TTC549 (cell line): ENCODE results near the gene MUC15.
"Not testable (repeated sequence)": the region's sequence is repeated elsewhere in the genome, so short reads cannot be mapped to it uniquely, and the experiment has no call there.

ENCODE experiments used
- FAIRE-seq: peaks from 2 replicates; lab custom pipeline; 2012; peaks lifted over from hg19 to GRCh38; lab: Jason Lieb, UNC

MUC15 gene, protein sequence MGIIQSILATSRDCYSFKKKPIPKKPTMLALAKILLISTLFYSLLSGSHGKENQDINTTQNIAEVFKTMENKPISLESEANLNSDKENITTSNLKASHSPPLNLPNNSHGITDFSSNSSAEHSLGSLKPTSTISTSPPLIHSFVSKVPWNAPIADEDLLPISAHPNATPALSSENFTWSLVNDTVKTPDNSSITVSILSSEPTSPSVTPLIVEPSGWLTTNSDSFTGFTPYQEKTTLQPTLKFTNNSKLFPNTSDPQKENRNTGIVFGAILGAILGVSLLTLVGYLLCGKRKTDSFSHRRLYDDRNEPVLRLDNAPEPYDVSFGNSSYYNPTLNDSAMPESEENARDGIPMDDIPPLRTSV

DNA sequence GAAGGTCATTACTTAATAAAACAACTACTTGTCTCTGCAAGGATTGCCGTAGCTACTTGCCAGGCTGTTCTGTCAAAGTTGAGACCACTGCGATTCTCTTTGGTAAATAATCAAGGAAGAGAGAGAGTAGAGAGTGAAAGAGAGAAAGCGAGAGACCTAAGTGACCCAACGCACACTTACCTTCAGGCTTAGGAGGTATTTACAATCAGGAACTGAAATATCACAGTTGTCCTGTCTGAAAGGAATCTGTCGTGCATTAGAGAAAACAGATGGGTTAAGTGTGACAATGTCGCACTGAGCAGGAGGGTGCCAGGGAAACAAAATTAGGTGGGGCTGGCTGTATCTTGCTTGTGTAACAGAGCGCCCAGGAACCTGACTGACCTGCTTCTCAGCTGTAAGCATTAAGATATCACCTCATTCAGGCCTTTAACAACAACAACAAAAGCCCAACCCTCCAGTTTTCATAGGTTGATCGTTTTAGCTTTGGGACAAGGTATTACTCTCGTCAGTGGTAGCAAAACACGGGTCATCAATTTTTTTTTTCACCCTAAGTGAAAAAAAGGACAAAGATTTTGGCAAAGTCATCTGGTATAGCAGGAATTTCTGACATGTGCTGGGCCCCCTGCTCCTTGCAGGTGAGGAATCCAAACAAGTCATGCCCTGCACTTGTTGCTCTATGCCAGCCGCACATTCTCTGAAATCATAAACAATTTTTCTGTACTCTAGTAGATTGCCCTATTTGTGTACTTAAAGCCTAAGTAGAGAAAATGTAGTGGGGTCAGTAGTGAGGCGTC, at the start of gene MUC15:
TSS of gene MUC15 (minus strand) at position 403 of the 794 bp plus-strand sequence. CDS start 5,169 bp downstream, outside the sequence.
- FAIRE-seq = no peak

DNA sequence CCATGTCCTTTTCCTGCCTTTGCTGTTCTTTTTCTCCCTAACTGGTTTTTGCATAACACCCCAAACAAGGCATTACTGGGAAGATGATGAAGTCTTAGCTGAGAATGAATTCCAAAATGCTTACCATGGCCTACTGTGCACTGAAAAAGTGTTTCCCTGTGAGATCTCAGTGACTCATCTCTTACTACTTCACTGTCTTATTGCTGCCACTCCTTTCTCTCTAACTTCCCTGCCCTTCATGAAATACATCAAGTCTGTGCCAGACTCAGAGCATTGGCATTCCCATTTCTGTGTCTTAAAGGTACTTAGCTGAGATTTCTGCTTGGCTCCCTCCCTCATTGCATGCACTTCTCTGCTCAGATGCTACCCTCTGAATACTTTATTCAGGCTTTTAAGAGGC, 49.1 kb upstream of the MUC15 start:
- no peak for FAIRE-seq

DNA sequence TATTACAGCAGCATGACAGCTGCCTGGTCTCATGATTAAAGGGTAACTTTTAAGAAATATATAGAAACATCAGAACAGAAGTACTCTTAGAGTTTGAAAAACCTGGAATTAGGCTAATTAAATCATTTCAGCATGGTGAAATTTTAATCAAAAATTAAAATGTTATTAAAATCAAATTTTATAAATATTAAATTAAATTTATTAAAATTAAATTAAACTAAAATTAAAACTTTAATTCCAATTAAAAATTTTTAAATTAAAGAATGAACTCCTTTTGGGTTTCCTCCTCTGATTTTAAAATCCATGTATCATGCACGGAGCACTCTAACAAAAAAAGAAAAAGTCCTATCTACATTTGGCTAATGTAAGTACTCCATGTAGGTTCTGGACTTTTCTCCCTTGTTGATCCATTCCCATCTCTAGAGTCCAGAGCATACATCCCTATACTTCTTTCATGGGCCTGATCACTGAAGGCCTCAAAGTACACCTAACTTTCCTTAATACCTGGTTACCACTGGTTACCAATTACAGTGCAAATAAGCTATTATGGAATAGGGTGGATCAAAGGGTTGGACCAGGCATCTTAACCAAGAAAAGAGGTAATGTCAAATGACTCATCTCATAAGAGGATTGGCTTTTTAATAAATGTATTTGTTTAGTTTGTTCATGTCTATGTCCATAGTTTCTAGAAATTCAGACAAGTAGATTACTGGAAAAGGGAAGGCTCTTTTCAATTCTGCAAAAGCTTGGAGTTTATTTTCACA, 48.4 kb upstream of the MUC15 start:
- peak; percentile 20 for FAIRE-seq

DNA sequence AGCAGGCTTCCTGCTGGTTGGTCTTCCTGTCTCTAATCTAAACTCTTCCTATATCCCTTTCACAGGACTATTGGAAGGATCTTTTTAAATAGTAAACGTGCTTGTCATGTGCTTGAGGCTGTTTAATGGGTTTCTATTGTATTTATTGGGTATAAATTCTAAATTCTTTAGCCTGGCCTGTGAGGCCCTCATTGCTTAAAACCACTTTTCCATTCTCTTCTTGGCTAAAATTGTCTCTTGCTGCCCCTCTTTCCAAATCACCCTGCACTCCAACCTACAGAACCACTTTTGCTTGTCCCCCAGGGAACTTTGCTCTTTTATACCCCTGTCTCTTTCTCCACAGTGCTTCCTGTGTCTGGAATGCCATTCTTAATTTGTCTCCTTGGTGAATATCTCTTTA, 46.4 kb upstream of the MUC15 start:
- no peak for FAIRE-seq

DNA sequence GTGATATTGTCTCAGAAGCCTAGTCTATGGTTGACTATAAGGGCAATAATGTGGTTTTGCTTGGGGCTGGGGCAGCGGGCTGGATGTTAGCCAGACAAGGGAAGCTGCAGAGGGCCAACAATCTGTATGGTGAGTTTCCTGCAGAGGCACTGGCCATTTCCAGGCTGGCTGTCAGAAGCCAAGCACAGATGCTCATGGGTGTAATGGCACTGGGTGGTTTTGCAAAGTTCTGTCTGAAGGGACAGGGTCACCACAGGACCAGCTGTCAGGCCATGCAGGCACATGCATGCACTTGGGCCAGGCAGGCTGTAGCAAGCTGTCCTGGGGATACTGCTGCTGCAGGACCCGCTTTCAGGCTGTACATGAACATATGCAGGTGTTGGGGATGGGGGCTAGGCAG, 41.7 kb upstream of the MUC15 start:
- no peak for FAIRE-seq

DNA sequence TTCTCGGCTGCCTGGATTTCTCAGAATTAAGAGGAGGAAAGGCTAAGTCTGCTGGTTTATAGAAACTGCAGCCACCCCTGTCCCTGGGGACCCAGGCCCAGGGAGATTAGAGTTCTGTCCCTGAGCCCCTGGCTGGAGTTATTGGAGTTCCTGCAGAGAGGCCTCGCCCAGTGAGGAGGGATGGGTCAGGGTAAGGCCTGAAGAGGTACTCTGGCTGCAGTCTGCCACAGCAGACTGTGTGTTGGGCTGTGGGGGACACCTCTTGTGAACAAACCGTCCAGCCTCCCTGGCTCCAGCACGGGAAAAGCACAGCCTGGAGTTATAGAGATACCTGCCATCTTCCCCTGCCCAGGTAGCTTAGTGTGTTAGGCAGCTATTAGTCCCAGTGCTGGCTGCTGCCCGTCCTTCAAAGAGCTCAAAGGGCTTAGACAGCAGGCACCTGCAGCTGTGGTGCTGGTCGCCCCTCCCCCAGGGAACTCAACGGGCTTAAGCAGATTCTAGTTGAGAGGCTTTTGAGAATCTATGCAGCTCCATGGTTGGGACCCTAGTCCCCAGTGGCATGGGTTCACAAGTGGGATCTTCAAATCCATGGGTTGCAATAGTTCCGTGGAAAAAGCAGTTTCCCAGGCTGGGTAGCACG, 36.6 kb upstream of the MUC15 start:
- no peak for FAIRE-seq

DNA sequence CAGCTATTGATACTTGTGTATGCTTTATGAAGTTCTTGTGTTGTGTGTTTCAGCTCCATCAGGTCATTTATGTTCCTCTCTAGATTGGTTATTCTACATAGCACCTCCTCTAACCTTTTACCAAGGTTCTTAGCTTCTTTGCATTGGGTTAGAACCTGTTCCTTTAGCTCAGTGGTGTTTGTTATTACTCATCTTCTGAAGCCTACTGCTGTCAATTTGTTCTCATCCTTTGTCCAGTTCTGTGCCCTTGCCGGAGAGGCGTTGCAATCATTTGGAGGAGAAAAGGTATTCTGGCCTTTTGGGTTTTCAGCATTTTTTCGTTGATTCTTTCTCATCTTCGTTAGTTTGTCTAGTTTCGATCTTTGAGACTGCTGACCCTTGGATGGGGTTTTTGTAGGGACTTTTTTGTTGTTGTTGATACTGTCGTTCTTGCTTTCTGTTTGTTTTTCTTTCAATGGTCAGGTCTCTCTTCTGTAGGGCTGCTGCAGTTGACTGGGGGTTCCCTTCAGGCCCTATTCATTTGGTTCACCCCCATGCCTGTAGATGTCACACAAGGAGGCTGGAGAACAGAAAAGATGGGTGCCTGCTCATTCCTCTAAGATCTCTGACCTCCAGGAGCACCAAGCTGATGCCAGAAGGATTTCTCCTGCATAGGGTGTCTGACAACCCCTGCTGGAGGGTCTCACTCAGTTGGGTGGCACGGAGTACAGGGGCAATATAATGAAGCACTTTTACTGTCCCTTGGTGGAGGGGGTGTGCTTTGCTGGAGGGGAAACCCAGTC, 35.9 kb upstream of the MUC15 start:
- FAIRE-seq = no peak

DNA sequence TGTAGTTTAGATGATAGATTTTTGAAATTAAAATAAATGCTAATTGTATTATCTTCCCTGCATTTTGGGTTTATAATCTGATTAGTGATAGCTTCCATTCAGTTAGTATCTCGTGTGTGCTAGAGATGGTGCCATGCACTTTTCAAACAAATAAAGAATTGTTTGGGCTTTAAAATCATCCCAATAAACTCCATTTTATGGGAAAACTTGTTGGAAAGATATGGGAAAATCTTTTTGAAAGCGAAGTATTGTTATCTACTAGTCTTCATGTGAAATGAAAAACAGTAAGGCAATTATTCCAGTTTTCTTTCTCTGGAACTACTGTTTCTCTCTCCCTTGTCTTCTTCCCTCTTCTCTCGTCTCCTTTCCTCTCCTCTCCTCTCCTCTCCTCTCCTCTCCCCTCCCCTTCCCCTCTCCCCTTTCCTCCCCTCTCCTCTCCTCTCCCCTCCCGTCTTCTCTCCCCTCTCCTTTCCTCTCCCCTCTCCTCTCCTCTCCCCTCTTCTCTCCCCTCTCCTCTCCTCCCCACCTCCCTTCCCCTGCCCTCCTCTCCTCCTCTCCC, 27.9 kb upstream of the MUC15 start:
- no peak for FAIRE-seq

DNA sequence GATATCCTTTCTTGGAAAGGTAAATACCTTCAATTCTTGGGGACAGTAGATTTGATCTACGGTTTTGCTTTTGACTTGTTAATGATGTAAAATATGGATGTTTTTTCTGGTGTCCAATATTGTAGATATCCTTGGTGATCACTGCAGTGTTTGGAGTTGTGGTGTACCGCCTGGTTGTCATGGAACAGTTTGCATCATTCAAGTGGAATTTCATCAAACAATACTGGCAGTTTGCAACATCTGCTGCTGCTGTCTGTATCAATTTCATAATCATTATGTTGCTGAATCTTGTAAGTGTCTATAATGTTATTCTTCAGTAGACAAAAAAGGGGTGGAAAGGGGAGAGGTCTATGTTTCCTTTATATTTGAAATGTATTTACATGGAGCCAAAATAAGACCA, 27.4 kb upstream of the MUC15 start:
- no peak for FAIRE-seq

DNA sequence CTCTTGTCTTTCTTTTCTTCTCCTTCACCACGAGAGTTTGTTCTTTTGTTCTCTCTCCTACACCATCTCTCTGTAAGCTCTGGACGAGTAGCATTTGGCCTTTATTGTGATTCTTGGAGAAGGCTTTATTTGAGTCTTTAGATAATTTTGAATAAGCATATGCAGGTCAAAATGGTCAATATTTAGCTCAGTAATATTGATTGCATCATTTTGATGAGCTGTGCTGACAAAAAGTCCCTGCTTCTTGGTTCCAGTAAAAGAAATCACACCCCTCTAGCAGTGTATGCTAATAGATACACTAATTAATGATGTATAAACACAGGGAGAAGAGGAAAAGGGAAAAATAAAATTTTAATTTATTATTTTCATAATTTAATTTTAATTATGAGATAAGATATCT, 25.8 kb upstream of the MUC15 start:
- no peak for FAIRE-seq

DNA sequence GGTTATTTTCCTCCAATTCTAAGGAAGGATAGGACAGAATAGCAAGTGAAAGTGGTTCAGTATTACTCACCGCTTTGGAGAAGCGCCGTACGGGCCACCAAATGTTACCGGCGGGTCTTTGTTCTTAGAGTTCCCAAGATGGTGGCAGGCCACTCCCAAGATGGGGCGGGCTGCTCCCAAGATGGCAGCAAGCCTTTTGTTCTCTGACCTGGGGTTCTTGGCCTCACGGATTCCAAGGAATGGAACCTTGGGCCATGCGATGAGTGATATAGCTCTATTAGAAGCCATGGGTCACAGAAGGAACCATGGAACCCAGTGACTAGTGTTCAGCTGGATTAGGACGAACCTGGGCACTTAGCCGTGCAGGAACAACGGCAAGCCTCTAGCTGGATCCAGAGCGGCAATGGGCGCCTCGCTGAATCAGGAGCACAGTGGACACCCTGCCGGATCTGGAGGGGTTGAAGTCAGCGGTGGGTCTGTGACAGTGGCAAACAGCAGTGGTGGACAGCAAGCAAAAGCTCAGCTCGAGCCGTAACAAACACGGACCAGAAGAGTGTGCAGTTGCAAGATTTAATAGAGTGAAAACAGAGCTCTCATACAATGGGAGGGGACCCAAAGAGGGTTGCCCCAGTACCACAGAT, 25.1 kb upstream of the MUC15 start:
- FAIRE-seq = not testable (repeated sequence)

DNA sequence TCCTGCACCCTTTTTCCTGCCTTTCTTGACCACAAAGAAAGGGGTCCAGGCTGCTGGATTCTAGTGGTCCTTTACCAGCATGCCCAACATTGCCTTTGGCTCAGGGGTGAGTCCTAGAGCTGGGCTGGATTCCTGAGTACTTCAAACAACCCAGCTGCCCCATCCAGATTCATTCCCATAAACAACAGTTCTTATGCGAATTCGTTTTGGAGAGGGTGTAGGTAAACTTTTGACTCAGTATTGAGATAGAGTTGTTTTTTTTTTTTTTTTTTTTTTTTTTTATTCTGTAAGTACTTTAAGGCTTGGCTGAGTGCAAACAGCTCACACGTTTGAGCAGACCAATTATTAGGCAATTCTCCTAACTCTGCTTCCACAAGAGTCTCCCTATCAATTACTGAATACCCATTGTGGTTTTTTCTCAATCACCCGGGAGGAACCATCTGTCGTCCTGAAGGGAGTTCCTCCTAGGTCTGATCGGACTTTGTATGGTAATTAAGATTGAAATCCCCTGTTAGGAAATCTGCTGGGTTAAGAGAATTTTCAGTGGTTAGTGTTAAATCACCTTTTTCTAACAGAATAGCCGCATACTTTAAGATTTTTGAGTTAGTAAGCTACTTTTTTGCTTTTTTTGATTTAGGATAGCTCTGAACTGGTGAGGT, 23.3 kb upstream of the MUC15 start:
- FAIRE-seq = not testable (repeated sequence)

DNA sequence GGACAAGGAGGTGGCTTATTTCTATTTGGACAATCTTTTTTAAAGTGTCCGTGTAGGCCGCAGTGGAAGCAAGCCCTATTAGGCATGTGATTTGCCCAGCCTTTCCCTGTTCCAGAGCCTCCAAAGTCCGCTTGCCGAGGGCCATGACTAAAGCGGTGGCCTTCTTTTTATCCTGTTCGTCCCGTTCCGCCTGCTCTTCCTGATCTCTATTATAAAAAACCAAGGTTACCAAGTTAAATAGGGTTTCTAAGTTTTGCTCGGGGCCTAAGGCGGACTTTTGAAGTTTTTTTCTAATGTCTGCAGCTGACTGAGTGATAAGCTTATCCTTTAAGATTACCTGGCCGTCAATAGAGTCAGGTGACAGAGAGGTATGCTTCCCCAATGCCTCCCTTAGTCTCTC, 21.6 kb upstream of the MUC15 start:
- FAIRE-seq = no peak

DNA sequence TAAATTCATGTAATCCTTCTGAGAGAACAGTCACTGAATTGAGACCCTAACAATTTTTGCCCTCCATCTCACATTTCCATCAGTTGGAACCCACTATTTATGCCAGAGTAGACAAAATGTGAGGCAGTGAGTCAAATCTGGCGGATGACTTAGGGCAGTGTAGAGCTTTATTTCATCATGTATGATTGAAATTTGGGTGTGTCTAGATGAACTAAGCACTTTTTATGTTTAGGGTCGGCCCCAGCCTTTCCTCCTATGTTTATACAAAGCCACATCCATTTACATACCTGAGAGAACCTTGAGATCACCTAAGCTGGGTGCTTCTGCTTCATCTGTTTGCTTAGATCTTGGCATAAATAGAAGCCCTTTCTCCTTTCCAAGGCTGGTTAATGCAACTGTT, 15.0 kb upstream of the MUC15 start:
- no peak for FAIRE-seq

DNA sequence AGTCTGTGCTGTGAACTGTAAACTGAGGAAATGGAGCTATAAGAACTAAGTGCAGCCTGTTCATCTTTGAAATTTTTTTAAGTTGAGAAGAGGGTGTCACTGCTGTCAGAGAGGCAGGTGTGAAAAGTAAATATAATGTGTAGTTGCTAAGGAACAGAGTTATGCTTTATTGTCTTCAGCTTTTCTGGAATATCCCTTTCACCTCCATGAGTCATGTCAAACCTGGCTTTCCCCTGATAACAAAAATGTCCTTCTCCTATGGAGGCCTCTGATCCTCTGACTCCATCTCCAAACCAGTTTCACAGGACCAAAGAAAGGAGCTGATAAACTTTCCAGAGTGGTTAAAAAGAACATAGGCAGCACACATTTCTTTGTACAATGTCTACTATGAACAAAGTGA, 12.8 kb upstream of the MUC15 start:
- FAIRE-seq = no peak

DNA sequence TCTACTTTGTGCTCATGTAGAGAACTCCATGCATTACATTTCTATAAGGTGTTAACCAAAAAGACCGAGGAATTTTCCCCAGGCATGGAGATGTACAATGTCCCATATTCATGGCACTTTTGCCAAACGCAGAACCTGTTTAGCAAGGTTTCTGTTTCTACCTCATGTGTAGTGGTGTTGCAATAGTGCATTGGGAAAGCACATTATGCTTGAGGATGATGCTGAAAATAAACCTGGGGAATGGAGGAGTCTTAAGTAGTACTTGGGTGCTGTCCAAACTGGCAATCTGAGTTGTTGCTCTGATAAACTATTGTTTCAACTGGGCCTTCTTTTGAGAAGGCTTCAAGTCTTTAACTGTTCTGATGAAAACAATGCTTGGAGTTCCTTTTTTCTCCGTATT, 11.5 kb upstream of the MUC15 start:
- no peak for FAIRE-seq

DNA sequence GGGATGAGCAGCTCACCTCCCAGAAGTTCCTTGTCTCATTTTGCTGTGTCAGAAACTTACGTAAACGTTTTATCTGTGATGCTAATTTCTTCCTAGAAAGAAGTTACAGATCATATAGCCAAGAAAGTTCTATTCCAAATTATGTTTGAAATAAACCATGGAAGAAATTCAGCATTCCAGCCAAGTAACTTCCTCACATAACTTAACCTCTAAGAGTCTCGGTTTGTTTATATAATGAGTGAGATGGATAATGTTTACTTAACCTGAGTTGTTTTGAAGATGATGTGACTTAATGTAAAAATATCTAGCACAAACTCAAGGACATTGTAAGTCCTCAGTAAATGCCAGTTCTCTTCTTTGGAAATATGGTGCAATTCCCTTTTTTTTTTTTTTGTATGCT, 8.9 kb upstream of the MUC15 start:
- no peak for FAIRE-seq

DNA sequence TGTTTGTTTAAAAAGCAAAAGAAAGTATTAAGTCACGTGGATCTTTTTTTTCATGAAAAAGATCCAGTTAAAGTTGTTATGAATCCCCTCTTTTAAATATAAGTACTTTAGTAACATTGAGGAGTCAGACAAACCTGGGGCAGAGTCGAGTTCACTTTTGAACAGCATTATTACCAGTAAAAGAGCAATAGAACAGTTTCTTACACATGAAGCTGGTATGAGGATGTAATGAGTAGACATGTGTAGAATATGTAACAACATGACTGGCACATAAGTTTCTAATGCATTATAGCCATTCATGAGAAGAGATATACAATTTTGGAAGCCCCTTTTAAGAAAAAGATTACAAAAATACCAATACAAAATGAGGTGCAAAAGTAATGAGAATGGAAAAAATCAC, 7.6 kb upstream of the MUC15 start:
- FAIRE-seq = no peak

DNA sequence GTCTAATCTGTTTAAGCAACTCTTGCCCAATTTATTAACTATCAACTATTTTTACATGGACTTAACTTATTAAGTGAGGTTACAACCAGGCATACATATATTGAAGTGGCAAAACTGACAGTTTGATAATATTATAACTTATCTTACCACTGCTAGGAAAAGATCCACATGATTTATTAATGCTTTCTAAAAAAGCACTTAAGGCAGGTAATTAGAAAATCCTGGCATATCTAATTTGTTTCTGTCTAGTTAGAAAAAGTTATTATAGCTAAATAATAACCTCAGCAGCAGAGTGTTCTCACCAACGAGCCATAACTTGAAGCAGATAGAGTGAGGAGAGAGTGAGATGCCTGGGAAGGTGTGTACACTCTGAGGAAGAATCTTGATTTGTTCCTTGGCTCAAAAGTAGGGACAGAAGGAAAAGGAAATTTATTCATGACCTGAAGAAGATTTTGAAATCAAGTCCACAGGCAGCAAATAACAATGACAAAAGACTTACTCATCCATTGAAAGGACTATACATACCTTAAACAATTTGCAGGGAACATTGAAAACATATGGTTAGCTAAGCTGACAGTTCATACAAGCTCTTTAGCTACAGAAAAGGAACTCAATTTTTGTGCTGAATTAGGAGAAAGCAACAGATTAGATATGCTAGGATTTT, 7.1 kb upstream of the MUC15 start:
- FAIRE-seq = no peak

DNA sequence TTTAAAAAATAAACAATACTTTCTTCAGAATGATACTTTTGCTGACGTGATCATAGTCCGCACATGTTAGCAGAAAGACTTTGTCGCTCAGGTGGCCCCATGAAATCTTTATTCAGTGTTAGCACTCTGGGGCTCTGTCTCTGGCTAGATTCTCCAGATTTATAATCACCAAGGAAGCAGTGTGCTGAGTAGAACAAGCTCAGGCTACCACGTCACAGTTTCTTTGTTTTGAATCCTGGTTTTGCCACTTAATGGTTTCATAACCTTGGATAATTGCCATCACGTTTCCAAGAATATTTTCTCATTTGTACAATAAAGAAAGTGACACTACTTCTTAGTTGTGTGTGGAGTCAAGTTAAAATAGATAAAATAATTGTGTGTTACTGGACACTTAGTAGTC, 3.9 kb upstream of the MUC15 start:
- FAIRE-seq = no peak
